GM21737 (cell line): ENCODE data around the gene COL18A1.

ENCODE experiments used
- ATAC-seq: cut with Tn5 transposase; IDR thresholded peaks from one replicate; pipeline ENCODE4 v1.9.1; 2021; ENCODE audit warnings: mild to moderate bottlenecking, moderate library complexity; ENCODE audit not compliant: unreplicated experiment

The COL18A1 gene

GRCh38 chr21:45396620-45396995 is 8.4 kb upstream of the COL18A1 start:
- ATAC-seq, result no peak

- no peak for ATAC-seq
These were observed 7.6 kb upstream of the COL18A1 start for GRCh38 chr21:45397381-45397780.

GRCh38 chr21:45401054-45401518 is 3.9 kb upstream of the COL18A1 start:
- no peak for ATAC-seq

GRCh38 chr21:45401916-45402900 is 2.8 kb upstream of the COL18A1 start:
- no peak for ATAC-seq

GRCh38 chr21:45403133-45403824 is 1.7 kb upstream of the COL18A1 start:
- no peak for ATAC-seq

GRCh38 chr21:45403825-45404729 is 888 bp upstream of the COL18A1 start:
- no peak for ATAC-seq

GRCh38 chr21:45405271-45405818 is 380 bp downstream of the COL18A1 start:
- ATAC-seq, result no peak

- ATAC-seq, result no peak
These were observed 1.1 kb downstream of the COL18A1 start for GRCh38 chr21:45405819-45406762.

- no peak for ATAC-seq
These were observed 2.0 kb downstream of the COL18A1 start for GRCh38 chr21:45406801-45407628.

- ATAC-seq, result no peak
These were observed 2.8 kb downstream of the COL18A1 start for GRCh38 chr21:45407629-45408247.

- no peak for ATAC-seq
These were observed 3.4 kb downstream of the COL18A1 start for GRCh38 chr21:45408271-45408791.

- no peak for ATAC-seq
These were observed 3.9 kb downstream of the COL18A1 start for GRCh38 chr21:45408801-45409261.

- ATAC-seq, result no peak
These were observed 4.6 kb downstream of the COL18A1 start for GRCh38 chr21:45409466-45410150.

- ATAC-seq, result no peak
These were observed 5.3 kb downstream of the COL18A1 start for GRCh38 chr21:45410151-45410864.

GRCh38 chr21:45410865-45411809 is 6.2 kb downstream of the COL18A1 start:
- ATAC-seq, result no peak
